GM19372 (cell line): ENCODE measurements around the gene CACNB1.
"Not testable (repeated sequence)": the region's sequence is repeated elsewhere in the genome, so short reads cannot be mapped to it uniquely, and the experiment has no call there.

Experiments
- ATAC-seq: cut with Tn5 transposase; IDR thresholded peaks from one replicate; pipeline ENCODE4 v1.9.1; 2021; ENCODE audit warnings: mild to moderate bottlenecking, low read depth, moderate library complexity; ENCODE audit not compliant: unreplicated experiment

The CACNB1 gene

GRCh38 chr17:39177256-39177655 lies 20.2 kb downstream of the CACNB1 start:
- no peak for ATAC-seq

DNA sequence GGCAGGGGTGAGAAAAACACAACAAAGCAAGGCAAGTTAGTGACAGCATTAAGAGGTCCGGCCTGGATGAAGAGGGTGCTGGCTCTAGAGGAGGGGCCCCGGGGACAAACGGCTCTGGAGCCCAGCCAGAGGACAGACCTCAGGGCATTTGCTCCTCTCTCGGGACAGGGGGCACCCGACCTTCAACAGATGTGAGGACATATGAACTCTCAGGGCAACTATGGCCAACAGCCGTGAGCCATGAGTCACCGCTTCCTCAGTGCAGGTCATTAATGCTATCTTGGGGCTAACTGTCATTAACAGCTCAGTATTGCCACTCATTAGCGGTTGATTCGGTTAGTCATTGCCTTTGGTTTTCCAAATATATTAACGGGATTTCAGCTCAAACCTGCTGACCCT lies 21.8 kb downstream of the CACNB1 start:
- no peak for ATAC-seq

- ATAC-seq: no peak
These were observed 22.4 kb downstream of the CACNB1 start for GRCh38 chr17:39174920-39175694.

GRCh38 chr17:39173526-39174274 lies 23.8 kb downstream of the CACNB1 start:
- no peak for ATAC-seq

DNA sequence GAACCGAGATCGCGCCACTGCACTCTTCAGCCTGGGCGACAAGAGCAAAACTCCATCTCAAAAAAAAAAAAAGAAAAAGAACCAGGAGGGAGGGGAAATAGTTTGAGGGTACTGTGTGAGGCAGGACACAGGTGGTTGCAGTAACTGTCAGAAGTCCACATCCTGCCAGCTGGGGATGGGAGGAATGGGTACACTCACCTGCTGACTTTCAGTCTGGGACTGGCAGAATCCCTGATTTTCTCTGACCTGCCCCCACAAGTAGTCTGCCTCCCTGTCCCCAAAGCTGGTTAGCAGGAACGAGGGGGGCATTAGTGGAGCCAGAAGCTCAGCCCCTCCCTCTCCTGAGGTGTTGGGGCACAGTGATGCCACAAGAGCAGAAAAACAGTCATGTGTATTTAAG lies 24.4 kb downstream of the CACNB1 start:
- ATAC-seq: no peak

GRCh38 chr17:39171933-39172332 lies 25.5 kb downstream of the CACNB1 start:
- no peak for ATAC-seq

DNA sequence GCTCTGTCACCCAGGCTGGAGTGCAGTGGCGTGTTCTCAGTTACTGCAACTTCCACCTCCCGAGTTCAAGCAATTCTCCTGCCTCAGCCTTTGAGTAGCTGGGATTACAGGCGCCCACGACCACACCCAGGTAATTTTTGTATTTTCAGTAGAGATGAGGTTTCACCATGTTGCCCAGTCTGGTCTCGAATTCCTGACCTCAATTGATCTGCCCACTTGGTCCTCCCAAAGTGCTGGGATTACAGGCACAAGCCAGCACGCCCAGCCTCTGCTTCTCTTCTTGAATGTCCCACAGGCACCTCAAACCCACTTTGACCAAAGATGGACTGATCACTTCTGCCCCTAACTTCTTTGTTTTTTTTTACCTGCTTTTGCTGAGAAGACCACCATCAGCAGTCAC lies 26.9 kb downstream of the CACNB1 start:
- ATAC-seq: no peak

DNA sequence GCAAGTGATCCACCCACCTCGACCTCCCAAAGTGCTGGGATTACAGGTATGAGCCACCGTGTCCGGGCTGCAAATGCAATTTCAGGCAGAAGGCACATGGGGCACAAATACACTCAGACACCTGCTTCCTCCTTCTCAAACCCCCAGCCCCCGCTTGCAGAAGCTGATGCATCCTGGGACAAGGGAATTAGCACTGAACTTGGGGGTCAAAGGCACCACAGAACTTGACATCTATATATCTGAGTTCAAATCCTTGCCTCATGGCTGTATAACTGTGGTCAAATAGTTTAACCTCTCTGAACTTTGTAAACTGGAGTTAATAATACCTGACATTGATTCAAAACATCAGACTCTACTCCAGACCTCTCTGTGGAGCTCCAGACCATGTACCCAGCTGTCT lies 27.4 kb downstream of the CACNB1 start:
- no peak for ATAC-seq

DNA sequence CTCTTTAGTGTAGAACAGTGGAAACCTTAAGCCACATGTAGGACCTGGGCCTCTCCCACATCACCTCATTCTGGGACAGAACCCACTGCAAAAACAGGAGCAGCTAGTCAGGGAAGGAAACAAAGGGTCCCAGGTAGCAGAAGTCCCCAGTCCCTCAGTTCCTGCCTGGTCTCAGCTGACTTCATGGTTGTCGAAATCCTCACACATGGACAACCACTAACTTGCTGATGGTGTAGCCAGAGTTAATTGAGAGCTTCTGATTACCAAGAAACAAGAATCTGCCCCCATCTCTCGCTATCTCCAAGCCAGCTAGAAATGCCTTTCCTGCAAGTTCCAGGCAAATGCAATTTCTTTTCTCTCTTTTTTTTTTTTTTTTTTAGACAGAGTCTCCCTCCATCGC lies 28.0 kb downstream of the CACNB1 start:
- ATAC-seq: no peak

GRCh38 chr17:39169101-39169500 lies 28.4 kb downstream of the CACNB1 start:
- ATAC-seq: no peak

DNA sequence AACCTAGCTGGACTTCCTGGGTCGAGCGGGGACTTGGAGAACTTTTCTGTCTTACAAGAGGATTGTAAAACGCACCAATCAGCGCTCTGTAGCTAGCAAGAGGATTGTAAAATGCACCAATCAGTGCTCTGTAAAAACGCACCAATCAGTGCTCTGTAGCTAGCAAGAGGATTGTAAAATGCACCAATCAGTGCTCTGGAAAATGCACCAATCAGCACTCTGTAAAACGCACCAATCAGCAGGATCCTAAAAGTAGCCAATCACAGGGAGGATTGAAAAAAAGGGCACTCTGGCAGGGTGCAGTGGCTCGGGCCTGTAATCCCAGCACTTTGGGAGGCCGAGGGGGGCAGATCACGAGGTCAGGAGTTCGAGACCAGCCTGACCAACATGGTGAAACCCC lies 29.0 kb downstream of the CACNB1 start:
- ATAC-seq: not testable (repeated sequence)

- no peak for ATAC-seq
These were observed 30.0 kb downstream of the CACNB1 start for GRCh38 chr17:39167476-39167875.

DNA sequence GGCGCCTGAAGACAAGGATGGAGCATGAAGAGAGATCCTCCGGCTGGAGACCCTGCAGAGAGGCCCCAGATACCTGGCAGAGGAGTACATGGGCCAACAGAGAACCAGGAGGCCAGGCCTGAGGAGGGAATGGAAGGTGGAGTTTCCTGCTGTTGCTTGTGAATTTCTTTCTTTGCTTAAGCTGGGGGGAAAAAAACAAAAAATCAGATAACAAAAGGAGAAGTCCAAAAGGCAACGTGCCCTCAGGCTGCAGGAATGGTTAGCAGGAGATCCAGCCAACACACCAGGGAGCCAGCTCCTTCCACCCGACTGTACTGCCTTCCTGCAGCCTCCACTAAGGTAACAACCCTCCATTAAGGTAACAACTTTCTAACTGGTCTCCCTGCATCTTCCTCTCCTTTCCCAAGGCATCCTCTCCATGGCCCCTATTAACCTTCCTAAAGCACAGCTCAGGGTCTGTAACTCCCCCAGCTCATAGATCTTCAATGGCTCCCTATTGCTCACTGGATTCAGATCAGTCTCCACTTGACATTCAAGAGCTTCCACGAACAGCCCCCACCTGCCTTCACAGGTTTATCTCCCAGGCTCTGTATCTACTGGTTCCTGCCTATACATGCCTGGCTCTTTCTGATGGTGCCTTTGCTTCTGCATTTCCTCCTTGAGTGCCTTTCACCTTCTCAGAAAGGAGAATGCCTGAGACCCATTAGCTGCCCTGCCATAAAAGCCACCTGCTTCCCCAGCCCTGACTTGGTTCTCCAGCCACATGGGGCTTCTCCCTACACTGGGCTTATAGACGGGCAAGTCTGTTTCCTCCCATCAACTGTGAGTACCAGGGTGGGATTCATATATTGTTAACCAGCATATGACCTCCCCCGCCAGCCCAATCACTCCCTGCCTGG lies 30.8 kb downstream of the CACNB1 start:
- ATAC-seq: no peak

DNA sequence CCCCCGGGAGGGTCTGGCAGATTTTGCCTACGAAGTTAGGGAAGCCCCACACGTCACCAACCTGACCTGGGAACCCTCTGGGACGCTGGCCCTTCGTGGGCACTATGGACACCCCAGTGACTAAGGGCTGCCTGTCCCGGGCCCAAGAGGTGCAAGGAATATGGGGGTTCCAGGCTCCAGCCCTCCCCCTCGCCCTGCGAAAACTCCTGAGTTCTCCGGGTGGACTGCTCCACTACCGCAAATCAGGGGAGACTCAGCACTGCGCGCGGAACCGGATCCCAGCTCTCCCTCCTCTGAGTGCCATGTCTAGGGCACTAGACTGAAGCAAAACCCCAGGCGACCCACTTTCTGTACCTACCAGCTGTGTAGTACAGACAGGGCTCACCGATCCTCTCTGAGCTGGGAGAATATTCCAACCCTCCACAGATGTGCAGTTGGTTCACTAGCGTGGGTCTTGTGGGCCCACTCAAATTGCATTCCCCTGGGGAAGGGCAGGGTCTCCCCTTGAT lies 31.6 kb downstream of the CACNB1 start, which contains the start of gene ARL5C:
TSS of gene ARL5C (minus strand) at position 321 of the 509 bp plus-strand sequence. CDS start 401 bp downstream, outside the sequence.
- ATAC-seq: no peak

DNA sequence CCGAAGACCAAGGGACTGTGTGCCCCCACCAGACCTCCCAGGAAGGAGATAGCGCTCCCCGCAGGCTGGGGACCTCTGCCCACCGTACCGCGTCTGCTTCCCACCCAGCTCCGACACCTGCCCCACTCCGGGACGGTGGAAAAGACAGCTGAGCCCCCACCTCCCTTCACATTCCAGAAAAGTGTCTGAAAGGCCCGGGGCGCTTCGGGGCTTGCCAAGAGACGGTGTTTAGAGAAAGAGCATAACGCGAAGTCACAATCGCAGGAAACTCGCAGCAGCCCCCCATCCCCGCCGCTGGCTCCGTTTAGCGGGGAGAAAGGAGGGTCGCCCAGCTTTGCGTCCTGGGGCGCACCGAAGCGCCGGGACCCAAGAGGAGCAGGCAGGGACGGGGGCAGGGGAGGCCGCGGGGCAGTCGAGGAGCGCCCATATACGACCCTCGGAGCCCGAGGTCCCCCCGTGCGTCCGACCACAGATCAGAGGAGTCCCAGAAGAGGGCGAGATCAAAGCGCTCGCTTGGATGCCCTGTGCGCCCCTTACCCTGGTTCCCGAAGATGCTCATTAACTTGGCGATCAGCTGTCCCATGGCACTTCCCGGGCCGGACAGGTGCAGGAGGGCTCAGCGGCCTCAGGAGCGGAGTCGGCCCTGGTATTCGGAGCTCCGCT lies 32.2 kb downstream of the CACNB1 start:
- no peak for ATAC-seq

DNA sequence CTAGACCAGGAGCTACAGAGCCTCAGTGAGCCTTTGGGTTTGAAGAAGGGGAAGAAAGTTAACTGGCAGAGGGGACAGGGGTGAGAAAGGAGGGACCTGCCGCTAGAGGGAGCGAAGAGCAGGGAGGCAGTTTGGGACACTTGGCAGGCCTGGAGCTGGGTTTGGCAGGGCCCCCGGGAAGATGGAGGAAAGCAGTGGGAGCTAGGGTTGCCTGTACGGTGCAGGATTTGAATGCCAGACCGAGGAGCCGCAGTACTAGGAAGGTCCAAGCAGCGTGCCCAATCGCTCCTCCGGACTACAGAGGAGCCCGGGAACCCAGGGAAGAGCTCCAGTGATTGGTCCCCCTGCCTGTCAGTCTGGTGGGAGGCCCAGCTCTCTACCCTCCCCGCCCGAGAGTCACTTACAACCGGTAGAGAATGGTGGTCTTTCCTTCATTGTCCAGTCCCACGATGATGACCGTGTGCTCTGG lies 32.8 kb downstream of the CACNB1 start:
- peak; percentile 87 for ATAC-seq

- ATAC-seq: no peak
These were observed 35.5 kb downstream of the CACNB1 start for GRCh38 chr17:39161962-39162361.

DNA sequence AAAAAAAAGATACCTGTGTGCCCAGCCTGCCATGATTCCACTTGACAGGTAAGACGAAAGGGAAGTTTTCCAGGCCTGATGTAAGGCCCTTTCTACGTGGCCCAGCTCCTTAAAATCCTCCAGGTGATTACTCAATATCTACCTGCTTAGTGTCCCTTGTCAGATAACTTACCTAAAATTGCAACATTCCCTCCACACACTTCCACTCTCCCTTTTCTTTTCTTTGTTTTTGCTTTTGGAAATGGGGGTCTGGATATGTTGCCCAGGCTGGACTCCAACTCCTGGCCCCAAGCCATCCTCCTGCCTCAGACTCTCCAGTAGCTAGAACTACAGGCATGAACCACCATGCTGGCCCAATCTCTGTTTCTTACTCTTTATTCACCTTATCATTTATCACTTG lies 38.8 kb downstream of the CACNB1 start:
- ATAC-seq: no peak

DNA sequence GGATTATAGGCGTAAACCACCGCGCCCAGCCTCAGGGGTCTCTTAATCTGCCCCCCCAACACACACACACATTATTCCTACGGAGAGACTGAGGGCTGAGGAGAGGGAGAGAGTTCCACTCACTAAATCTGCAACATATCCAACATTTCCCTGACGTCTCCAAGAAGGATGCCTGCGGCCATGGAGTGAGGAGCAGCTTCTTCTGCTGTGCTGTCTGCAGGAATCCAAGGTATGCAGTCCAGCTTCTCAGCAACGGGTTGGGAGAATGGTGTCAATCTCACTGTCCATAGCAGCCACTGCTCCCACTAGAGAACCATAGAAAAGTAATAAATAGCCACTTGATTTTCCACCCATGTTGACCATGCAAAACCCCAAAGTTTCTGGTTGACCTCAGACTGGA lies 41.0 kb downstream of the CACNB1 start:
- no peak for ATAC-seq

DNA sequence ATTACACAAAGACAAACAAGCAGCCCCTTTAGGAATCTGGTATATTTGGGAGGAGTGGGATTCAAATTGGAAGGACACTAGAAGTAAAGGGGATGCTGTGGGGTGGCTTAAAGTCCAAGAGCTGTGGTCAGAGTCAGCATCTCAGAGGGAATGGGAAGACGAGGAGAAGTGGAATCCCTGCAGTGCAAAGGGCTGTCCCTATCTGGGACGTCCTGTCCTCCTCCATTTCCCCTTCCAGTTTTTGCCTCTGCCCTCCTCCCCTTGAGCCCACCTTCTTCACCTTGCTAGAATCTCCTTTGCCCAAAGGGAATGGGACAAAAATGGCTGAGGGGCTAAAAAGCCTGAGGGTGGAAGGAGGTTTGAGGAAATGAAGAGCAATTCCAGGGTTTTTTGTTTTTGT lies 41.8 kb downstream of the CACNB1 start:
- no peak for ATAC-seq
